ENCODE measurements around the gene MRM3. TPM values are rescaled to one million over a fixed set of nuclear protein-coding genes. Genes with fewer than 3 reads are reported as not detected.

MRM3 gene
- total and polyA plus RNA-seq, 4 donors, result 13.3 to 16.9 (median 15.4) TPM

- H3K36me3 ChIP-seq (ENCODE audit: control insufficient read depth, insufficient read depth, low read length), result peaks cover 71% of the 10 kb centered on the region
- H3K9me3 ChIP-seq (ENCODE audit: control insufficient read depth, insufficient read depth, low read length), result no peaks in the 10 kb centered on the region
- H3K27ac ChIP-seq (ENCODE audit: low read depth, low read length), result no peak overlapping the region
- H3K4me3 ChIP-seq (ENCODE audit: low read depth, low read length), result no peak overlapping the region
- no peak for DNase-seq (ENCODE audit: low read depth in 4 of 6, low spot score in 6 of 6)
- no peaks in the 10 kb centered on the region for H3K27me3 ChIP-seq (ENCODE audit: control insufficient read depth, insufficient read depth, low read length)
- 92% methylated on average over 14 of the region's 19 CpGs for WGBS (ENCODE audit: insufficient coverage)
- peaks cover 24% of the 10 kb centered on the region for H3K4me1 ChIP-seq (ENCODE audit: control insufficient read depth, insufficient read depth, low read length)
These were observed 9.7 kb downstream of the MRM3 start for GRCh38 chr17:791829-792228.

- Histone ChIP-seq H3K36me3 (ENCODE audit: control insufficient read depth, insufficient read depth, low read length) (peaks cover 72% of the 10 kb centered on the region), H3K4me1 (ENCODE audit: control insufficient read depth, insufficient read depth, low read length) (peaks cover 24% of the 10 kb centered on the region), H3K27me3 (ENCODE audit: control insufficient read depth, insufficient read depth, low read length) (no peaks in the 10 kb centered on the region), H3K4me3 (ENCODE audit: low read depth, low read length) (no peak overlapping the region), H3K9me3 (ENCODE audit: control insufficient read depth, insufficient read depth, low read length) (no peaks in the 10 kb centered on the region), H3K27ac (ENCODE audit: low read depth, low read length) (no peak overlapping the region)
- DNase-seq (ENCODE audit: low read depth in 4 of 6, low spot score in 6 of 6), result no peak
- WGBS (ENCODE audit: insufficient coverage), result 90% methylated on average over 7 of the region's 9 CpGs
These were observed 10.1 kb downstream of the MRM3 start for GRCh38 chr17:792277-792676.

DNA sequence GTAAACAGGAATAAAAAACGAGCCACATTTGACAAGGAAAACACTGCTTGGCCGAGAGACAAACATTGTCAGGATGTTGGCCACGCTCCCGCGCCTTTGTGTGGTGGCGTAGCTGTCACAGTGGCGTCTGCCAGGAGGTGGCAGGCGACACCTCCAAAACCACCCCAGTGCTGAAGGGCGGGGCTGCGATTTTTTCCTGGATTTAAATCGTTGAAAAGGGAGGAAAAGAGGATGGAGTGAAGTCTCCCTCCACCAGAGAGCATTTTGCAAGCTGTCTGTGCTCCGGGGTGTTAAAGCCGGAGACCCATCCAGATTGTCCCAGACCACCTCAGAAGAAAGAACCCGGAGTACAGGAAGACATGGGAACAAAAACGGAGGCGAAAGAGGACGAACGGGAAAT lies 12.7 kb downstream of the MRM3 start:
- Histone ChIP-seq H3K9me3 (ENCODE audit: control insufficient read depth, insufficient read depth, low read length) (no peaks in the 10 kb centered on the region), H3K27ac (ENCODE audit: low read depth, low read length) (peak overlapping the region; percentile 49), H3K4me3 (ENCODE audit: low read depth, low read length) (peak overlapping the region; percentile 14), H3K4me1 (ENCODE audit: control insufficient read depth, insufficient read depth, low read length) (peaks cover 27% of the 10 kb centered on the region), H3K36me3 (ENCODE audit: control insufficient read depth, insufficient read depth, low read length) (peaks cover 64% of the 10 kb centered on the region), H3K27me3 (ENCODE audit: control insufficient read depth, insufficient read depth, low read length) (no peaks in the 10 kb centered on the region)
- WGBS (ENCODE audit: insufficient coverage), result 6% methylated on average over 12 of the region's 18 CpGs
- peak; percentile 63 to 98 (median 84) for DNase-seq (ENCODE audit: low read depth in 4 of 6, low spot score in 6 of 6)

GRCh38 chr17:795276-795675 lies 13.1 kb downstream of the MRM3 start:
- peak overlapping the region; percentile 49 for H3K27ac ChIP-seq (ENCODE audit: low read depth, low read length)
- H3K36me3 ChIP-seq (ENCODE audit: control insufficient read depth, insufficient read depth, low read length), result peaks cover 64% of the 10 kb centered on the region
- no peaks in the 10 kb centered on the region for H3K27me3 ChIP-seq (ENCODE audit: control insufficient read depth, insufficient read depth, low read length)
- H3K9me3 ChIP-seq (ENCODE audit: control insufficient read depth, insufficient read depth, low read length), result no peaks in the 10 kb centered on the region
- H3K4me3 ChIP-seq (ENCODE audit: low read depth, low read length), result peak overlapping the region; percentile 14
- WGBS (ENCODE audit: insufficient coverage), result 47% methylated on average over 14 of the region's 14 CpGs
- DNase-seq (ENCODE audit: low read depth in 4 of 6, low spot score in 6 of 6), result no peak
- H3K4me1 ChIP-seq (ENCODE audit: control insufficient read depth, insufficient read depth, low read length), result peaks cover 27% of the 10 kb centered on the region

DNA sequence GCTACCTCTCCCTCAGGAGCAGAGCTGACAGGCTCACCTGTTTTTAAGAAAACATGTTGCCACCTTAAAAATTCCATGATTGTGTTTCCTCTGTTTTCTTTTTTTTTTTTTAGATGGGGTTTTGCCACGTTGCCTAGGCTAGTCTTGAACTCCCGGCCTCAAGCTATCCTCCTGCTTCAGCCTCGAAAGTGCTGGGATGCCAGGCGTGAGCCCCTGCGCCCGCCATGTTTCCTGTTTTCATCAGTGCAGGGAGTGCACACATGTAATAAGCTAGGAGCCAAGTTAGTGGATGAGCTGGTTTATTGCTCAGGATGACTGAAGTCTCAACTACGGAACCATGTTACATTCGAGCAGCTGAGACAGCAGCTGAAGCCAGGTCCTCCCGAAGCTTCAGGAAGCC lies 13.6 kb downstream of the MRM3 start:
- no peak for DNase-seq (ENCODE audit: low read depth in 4 of 6, low spot score in 6 of 6)
- Histone ChIP-seq H3K27me3 (ENCODE audit: control insufficient read depth, insufficient read depth, low read length) (no peaks in the 10 kb centered on the region), H3K4me1 (ENCODE audit: control insufficient read depth, insufficient read depth, low read length) (peaks cover 27% of the 10 kb centered on the region), H3K9me3 (ENCODE audit: control insufficient read depth, insufficient read depth, low read length) (no peaks in the 10 kb centered on the region), H3K36me3 (ENCODE audit: control insufficient read depth, insufficient read depth, low read length) (peaks cover 66% of the 10 kb centered on the region), H3K27ac (ENCODE audit: low read depth, low read length) (no peak overlapping the region), H3K4me3 (ENCODE audit: low read depth, low read length) (no peak overlapping the region)
- WGBS (ENCODE audit: insufficient coverage), result 96% methylated on average over 6 of the region's 9 CpGs

GRCh38 chr17:796609-797008 lies 14.5 kb downstream of the MRM3 start:
- Histone ChIP-seq H3K4me1 (ENCODE audit: control insufficient read depth, insufficient read depth, low read length) (peaks cover 27% of the 10 kb centered on the region), H3K4me3 (ENCODE audit: low read depth, low read length) (no peak overlapping the region), H3K36me3 (ENCODE audit: control insufficient read depth, insufficient read depth, low read length) (peaks cover 67% of the 10 kb centered on the region), H3K27me3 (ENCODE audit: control insufficient read depth, insufficient read depth, low read length) (no peaks in the 10 kb centered on the region), H3K9me3 (ENCODE audit: control insufficient read depth, insufficient read depth, low read length) (no peaks in the 10 kb centered on the region), H3K27ac (ENCODE audit: low read depth, low read length) (no peak overlapping the region)
- DNase-seq (ENCODE audit: low read depth in 4 of 6, low spot score in 6 of 6), result no peak
- 96% methylated on average over 13 of the region's 15 CpGs for WGBS (ENCODE audit: insufficient coverage)

- Histone ChIP-seq H3K9me3 (ENCODE audit: control insufficient read depth, insufficient read depth, low read length) (no peaks in the 10 kb centered on the region), H3K4me3 (ENCODE audit: low read depth, low read length) (no peak overlapping the region), H3K27ac (ENCODE audit: low read depth, low read length) (no peak overlapping the region), H3K4me1 (ENCODE audit: control insufficient read depth, insufficient read depth, low read length) (peaks cover 30% of the 10 kb centered on the region), H3K27me3 (ENCODE audit: control insufficient read depth, insufficient read depth, low read length) (no peaks in the 10 kb centered on the region), H3K36me3 (ENCODE audit: control insufficient read depth, insufficient read depth, low read length) (peaks cover 62% of the 10 kb centered on the region)
- WGBS (ENCODE audit: insufficient coverage), result 84% methylated on average over 20 of the region's 22 CpGs
- peak in 1 of 6 donors; percentile 77 for DNase-seq (ENCODE audit: low read depth in 4 of 6, low spot score in 6 of 6)
These were observed 15.2 kb downstream of the MRM3 start for GRCh38 chr17:797236-797840.

DNA sequence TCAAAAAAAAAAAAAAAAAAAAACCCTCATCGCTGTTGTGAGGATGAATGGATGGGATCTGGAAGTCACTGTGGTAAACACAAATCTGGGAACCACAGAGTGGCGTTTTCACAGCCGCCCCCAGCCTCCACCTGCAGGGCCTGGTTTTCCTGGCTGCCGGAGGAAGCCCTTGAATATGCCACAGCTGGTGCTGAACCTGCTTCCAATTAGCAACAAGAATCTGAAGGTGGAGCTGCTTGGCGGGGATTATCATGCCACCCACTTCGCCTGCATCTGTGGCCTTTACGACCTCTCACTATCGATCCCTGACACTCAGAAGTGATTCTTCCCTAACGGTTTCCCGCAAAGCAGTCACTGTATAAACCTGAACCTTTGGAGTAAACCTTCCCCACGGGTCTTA lies 16.1 kb downstream of the MRM3 start:
- DNase-seq (ENCODE audit: low read depth in 4 of 6, low spot score in 6 of 6), result peak in 1 of 6 donors; percentile 46
- Histone ChIP-seq H3K9me3 (ENCODE audit: control insufficient read depth, insufficient read depth, low read length) (no peaks in the 10 kb centered on the region), H3K4me1 (ENCODE audit: control insufficient read depth, insufficient read depth, low read length) (peaks cover 34% of the 10 kb centered on the region), H3K4me3 (ENCODE audit: low read depth, low read length) (no peak overlapping the region), H3K27me3 (ENCODE audit: control insufficient read depth, insufficient read depth, low read length) (no peaks in the 10 kb centered on the region), H3K36me3 (ENCODE audit: control insufficient read depth, insufficient read depth, low read length) (peaks cover 64% of the 10 kb centered on the region), H3K27ac (ENCODE audit: low read depth, low read length) (no peak overlapping the region)
- WGBS (ENCODE audit: insufficient coverage), result 81% methylated on average over 10 of the region's 11 CpGs

GRCh38 chr17:799261-799660 lies 17.1 kb downstream of the MRM3 start:
- Histone ChIP-seq H3K27ac (ENCODE audit: low read depth, low read length) (no peak overlapping the region), H3K27me3 (ENCODE audit: control insufficient read depth, insufficient read depth, low read length) (no peaks in the 10 kb centered on the region), H3K4me3 (ENCODE audit: low read depth, low read length) (no peak overlapping the region), H3K9me3 (ENCODE audit: control insufficient read depth, insufficient read depth, low read length) (no peaks in the 10 kb centered on the region), H3K36me3 (ENCODE audit: control insufficient read depth, insufficient read depth, low read length) (peaks cover 62% of the 10 kb centered on the region), H3K4me1 (ENCODE audit: control insufficient read depth, insufficient read depth, low read length) (peaks cover 35% of the 10 kb centered on the region)
- DNase-seq (ENCODE audit: low read depth in 4 of 6, low spot score in 6 of 6), result no peak
- 88% methylated on average over 8 of the region's 11 CpGs for WGBS (ENCODE audit: insufficient coverage)

DNA sequence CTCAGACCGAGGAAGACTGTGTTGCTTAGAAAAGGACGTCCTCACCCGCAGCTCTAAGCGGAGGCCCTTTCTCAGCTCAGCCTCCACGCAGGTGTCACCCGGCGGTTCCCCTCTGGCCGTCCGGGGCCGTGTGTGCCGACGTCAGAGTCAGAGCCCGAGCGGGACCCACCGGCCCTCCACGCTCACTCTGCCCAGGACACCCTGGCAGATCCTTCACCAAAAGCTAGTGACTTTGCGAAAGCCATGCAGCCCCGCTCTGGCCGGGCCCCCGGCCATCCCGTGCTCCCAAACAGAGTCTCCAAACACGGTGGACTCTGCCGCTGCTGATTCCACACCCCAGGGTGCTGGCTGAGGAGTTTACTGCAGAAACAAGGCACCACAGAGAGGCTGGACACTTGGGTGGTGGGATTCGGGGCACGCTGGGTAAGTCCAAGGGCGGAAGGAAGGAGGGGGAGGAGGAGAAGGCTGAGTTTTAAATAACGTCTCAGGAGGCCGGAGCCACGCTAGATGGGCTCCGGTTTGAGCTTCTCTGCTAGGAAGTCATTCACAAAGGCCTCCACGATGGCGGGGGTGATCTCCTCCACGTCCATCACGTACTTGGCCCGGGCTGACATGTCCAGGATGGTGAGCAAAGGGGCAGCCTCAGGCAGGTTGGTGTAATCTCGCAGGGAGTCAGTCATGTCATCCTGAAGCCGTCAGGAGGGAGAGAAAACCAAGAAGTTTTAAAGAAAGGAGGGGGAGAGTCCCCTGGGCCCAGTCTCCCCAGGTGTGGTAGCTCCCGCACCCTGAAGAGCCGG lies 18.5 kb downstream of the MRM3 start:
- no peak overlapping the region for H3K4me3 ChIP-seq (ENCODE audit: low read depth, low read length)
- H3K4me1 ChIP-seq (ENCODE audit: control insufficient read depth, insufficient read depth, low read length), result peaks cover 33% of the 10 kb centered on the region
- 91% methylated on average over 38 of the region's 39 CpGs for WGBS (ENCODE audit: insufficient coverage)
- H3K9me3 ChIP-seq (ENCODE audit: control insufficient read depth, insufficient read depth, low read length), result no peaks in the 10 kb centered on the region
- H3K36me3 ChIP-seq (ENCODE audit: control insufficient read depth, insufficient read depth, low read length), result peaks cover 66% of the 10 kb centered on the region
- DNase-seq (ENCODE audit: low read depth in 4 of 6, low spot score in 6 of 6), result no peak
- no peak overlapping the region for H3K27ac ChIP-seq (ENCODE audit: low read depth, low read length)
- H3K27me3 ChIP-seq (ENCODE audit: control insufficient read depth, insufficient read depth, low read length), result no peaks in the 10 kb centered on the region

Data from spinal cord (tissue), 10 donors.